GM12878 (cell line): Measurements from ENCODE around the gene PITPNC1. TPM values are rescaled to one million over a fixed set of nuclear protein-coding genes. Genes with fewer than 3 reads are reported as not detected.
"Not testable (repeated sequence)": the region's sequence is repeated elsewhere in the genome, so short reads cannot be mapped to it uniquely, and the experiment has no call there.

ENCODE experiments used
- ATAC-seq: fragments of 200-7000 bp; cut with Tn5 transposase; 3 replicates; pipeline ENCODE4 v1.9.1; 2020; ENCODE audit warnings: mild to moderate bottlenecking, moderate library complexity
- BruUV-seq: library from RNA; stranded (reverse); fragments of 400-500 nt; replicated peaks from 2 replicates; lab custom pipeline; 2021; lab: Mats Ljungman, UMichigan
- CTCF ChIA-PET: fragments of 300-600 bp; sonication (Branson Sonifier 250); formaldehyde crosslinking; extraction: SDS; loops from one replicate; lab custom pipeline; 2021; ENCODE audit warnings: inconsistent platforms; lab: Yijun Ruan, JAX
- POLR2A ChIA-PET: fragments of 350-600 bp; formaldehyde crosslinking; extraction: SDS; loops from one replicate; lab custom pipeline; 2021; ENCODE audit warnings: inconsistent platforms; lab: Charles Lee
- RAD21 ChIA-PET: fragments of 300-600 bp; sonication (Branson Sonifier 250); formaldehyde crosslinking; loops from one replicate; lab custom pipeline; 2023; ENCODE audit warnings: antibody characterized with exemption; ENCODE audit not compliant: unreplicated experiment; lab: Charles Lee
- SMC1A ChIA-PET: fragments of 300-600 bp; sonication (Branson Sonifier 250); formaldehyde crosslinking; loops from one replicate; lab custom pipeline; 2023; ENCODE audit not compliant: unreplicated experiment, uncharacterized antibody; lab: Charles Lee
- DNase-seq: peaks from one replicate; pipeline ENCODE4 v3.0.0-alpha.2; 2011; ENCODE audit warnings: low read depth, low spot score
- FAIRE-seq: peaks from 3 replicates; lab custom pipeline; 2011; peaks lifted over from hg19 to GRCh38; lab: Jason Lieb, UNC
- H2AFZ ChIP-seq: 2 replicates; pipeline ENCODE4 v1.6.0; 2011; ENCODE audit warnings: low read depth, low read length, control low read depth; ENCODE audit not compliant: control insufficient read depth
- H3K27ac ChIP-seq: 2 replicates; pipeline ENCODE4 v1.5.1; 2011; ENCODE audit warnings: control low read depth; ENCODE audit not compliant: control insufficient read depth, insufficient read depth
- H3K27me3 ChIP-seq, 2 experiments: replicated peaks in 1 of 2; 2 replicates each; pipeline versions ENCODE4 v1.6.0 to v1.6.1; 2011; ENCODE audit warnings: low read length in 1 of 2; ENCODE audit not compliant: control insufficient read depth in 2 of 2, insufficient read depth in 2 of 2
- H3K36me3 ChIP-seq, 2 experiments: 2 replicates each; pipeline ENCODE4 v1.5.1; 2011; ENCODE audit warnings: low read length in 1 of 2; ENCODE audit not compliant: control insufficient read depth in 2 of 2, insufficient read depth in 2 of 2
- H3K4me1 ChIP-seq: 2 replicates; pipeline ENCODE4 v1.6.1; 2011; ENCODE audit warnings: mild to moderate bottlenecking, low read length, moderate library complexity, mixed read lengths; ENCODE audit not compliant: control insufficient read depth, insufficient read depth
- H3K4me2 ChIP-seq: 2 replicates; pipeline ENCODE4 v1.6.0; 2011; ENCODE audit warnings: control low read depth; ENCODE audit not compliant: control insufficient read depth, insufficient read depth
- H3K4me3 ChIP-seq: fragments of 200-600 bp; sonication (generic); 2 replicates; pipeline ENCODE4 v1.5.1; 2016
- H3K79me2 ChIP-seq: 2 replicates; pipeline ENCODE4 v1.6.0; 2011; ENCODE audit warnings: low read length; ENCODE audit not compliant: control insufficient read depth, insufficient read depth
- H3K9ac ChIP-seq: 2 replicates; pipeline ENCODE4 v1.8.0; 2011; ENCODE audit warnings: low read length, control low read depth, mixed read lengths; ENCODE audit not compliant: control insufficient read depth, insufficient read depth
- H3K9me3 ChIP-seq: replicated peaks from 3 replicates; pipeline ENCODE4 v1.5.1; 2011; ENCODE audit warnings: mild to moderate bottlenecking, low read length; ENCODE audit not compliant: control insufficient read depth, insufficient read depth
- H4K20me1 ChIP-seq: 2 replicates; pipeline ENCODE4 v1.6.0; 2011; ENCODE audit not compliant: control insufficient read depth, insufficient read depth
- CHD4 ChIP-seq: fragments of 200-600 bp; sonication (generic); IDR thresholded peaks from 2 replicates; pipeline ENCODE4 v1.6.1; 2016; ENCODE audit warnings: mild to moderate bottlenecking
- NR2C2 ChIP-seq: IDR thresholded peaks from 2 replicates; pipeline ENCODE4 v1.6.1; 2011; ENCODE audit warnings: borderline replicate concordance, low read depth; ENCODE audit not compliant: control insufficient read depth, insufficient read length
- PKNOX1 ChIP-seq: fragments of 450-650 bp; IDR thresholded peaks from 2 replicates; pipeline ENCODE4 v1.6.1; 2016; ENCODE audit warnings: mild to moderate bottlenecking
- PRDM15 ChIP-seq: fragments of 450-650 bp; formaldehyde crosslinking; IDR thresholded peaks from 2 replicates; pipeline ENCODE4 v1.4.0; 2020; ENCODE audit warnings: mild to moderate bottlenecking, moderate library complexity
- SMARCA5 ChIP-seq: fragments of 450-650 bp; IDR thresholded peaks from 2 replicates; pipeline ENCODE4 v1.6.1; 2017; ENCODE audit warnings: mild to moderate bottlenecking
- ZBTB40 ChIP-seq: fragments of 450-650 bp; IDR thresholded peaks from 2 replicates; pipeline ENCODE4 v1.6.1; 2016; ENCODE audit warnings: mild to moderate bottlenecking, moderate library complexity, borderline replicate concordance
- WGBS: methylation state at CpG from one replicate; pipeline ENCODE4 v1.1.6; 2016; ENCODE audit warnings: low lambda C conversion rate; ENCODE audit not compliant: insufficient replicate concordance, insufficient coverage; ENCODE audit errors: missing lambda C conversion rate; 5-methylcytosine and 5-hydroxymethylcytosine counted together
- in situ Hi-C: fragments of 300-500 bp; cut with MboI; formaldehyde crosslinking; loops from 9 replicates; pipeline ENCODE4 v1.14.3; 2018; ENCODE audit warnings: mixed read lengths
- intact Hi-C: fragments of 100-400 bp; cut with micrococcal nuclease; formaldehyde crosslinking; loops from one replicate; pipeline ENCODE4 v1.14.2; 2022; ENCODE audit not compliant: unreplicated experiment
- polyA plus RNA-seq, 11 experiments: library from polyadenylated mRNA; depleted of rRNA in 4 of 11; unstranded in 6 of 11; stranded (reverse) in 5 of 11; fragments of >200 nt; fragmentation: Nextera tagmentation in 4 of 11; fragmentation: Illumina TruSeq in 1 of 11; extraction: Ambion mirVana in 4 of 11; extraction: Trizol in 1 of 11; gene quantifications; 1 replicate in 1 of 11; 2 replicates in 10 of 11; pipeline versions ENCODE4 v1.2.1 to v1.2.3, GENCODE V29; 2011 to 2016; ENCODE audit warnings: inconsistent platforms in 2 of 11, missing spikeins in 2 of 11, low read depth in 1 of 11
- total RNA-seq, 4 experiments: library from RNA; depleted of rRNA in 3 of 4; stranded (reverse); fragments of >200 nt in 3 of 4; fragmentation: Illumina TruSeq in 1 of 4; extraction: Trizol in 1 of 4; gene quantifications; 2 replicates each; pipeline versions ENCODE4 v1.2.1 to v1.2.3, GENCODE V29; 2013 to 2021

Gene PITPNC1
- total and polyA plus RNA-seq, 10 of the 15 experiments (the other 5 are each of a cell fraction or from before 2014, with no cell fraction given), result 12.2 to 62.4 (median 47.3) TPM

- H3K4me3 ChIP-seq, DNase-seq, ATAC-seq, BruUV-seq, H3K27me3 ChIP-seq, H3K9ac ChIP-seq, H3K27ac ChIP-seq, H4K20me1 ChIP-seq, H3K9me3 ChIP-seq, FAIRE-seq, H3K79me2 ChIP-seq, H2AFZ ChIP-seq, H3K4me2 ChIP-seq: not testable (repeated sequence)
- RAD21 ChIA-PET, result interaction anchor here (3.8 kb wide), 1 partner anchor 18 kb away, joined by 44 read pairs; no protein-coding TSS in a partner anchor
- intact Hi-C loops, result loop anchor here (1.0 kb wide), 1 partner anchor 58 kb away; no protein-coding TSS in a partner anchor
- WGBS, result 87% methylated on average over 7 of the region's 7 CpGs
- SMC1A ChIA-PET, result interaction anchor here (0.9 to 3.7 kb wide), 12 partner anchors 9 to 256 kb away, joined by 3 to 55 read pairs (median 4); no protein-coding TSS in a partner anchor
- H3K4me1 ChIP-seq, result peaks cover 15% of the 10 kb centered on the region
- in situ Hi-C loops, result loop anchor here (25.0 kb wide), 1 partner anchor 919 kb away; no protein-coding TSS in a partner anchor
- CTCF ChIA-PET, result interaction anchor here (0.6 to 4.3 kb wide), 15 partner anchors 12 to 278 kb away, joined by 3 to 74 read pairs (median 4); no protein-coding TSS in a partner anchor
- POLR2A ChIA-PET, result interaction anchor here (1.0 kb wide), 1 partner anchor 10 kb away, joined by 6 read pairs; no protein-coding TSS in a partner anchor
- H3K36me3 ChIP-seq, result peaks cover 10 to 11% of the 10 kb centered on the region in 2 experiments; a peak in 3 of 4 replicates
Observed at GRCh38 chr17:67630836-67631235, 253.8 kb downstream of the PITPNC1 start.

GRCh38 chr17:67632141-67632540 is 255.1 kb downstream of the PITPNC1 start:
- no peaks in the 10 kb centered on the region for H3K9me3 ChIP-seq
- no peak for FAIRE-seq
- in situ Hi-C loops, result loop anchor here (25.0 kb wide), 1 partner anchor 920 kb away; no protein-coding TSS in a partner anchor
- SMC1A ChIA-PET, result interaction anchor here (1.2 kb wide), 1 partner anchor 18 kb away, joined by 3 read pairs; no protein-coding TSS in a partner anchor
- CTCF ChIA-PET, result interaction anchor here (1.6 kb wide), 1 partner anchor 12 kb away, joined by 3 read pairs; no protein-coding TSS in a partner anchor
- POLR2A ChIA-PET, result no interaction called here
- no peak overlapping the region for H3K4me2 ChIP-seq
- H2AFZ ChIP-seq, result no peak overlapping the region
- H3K4me3 ChIP-seq, result no peak overlapping the region
- no peaks in the 10 kb centered on the region for H3K27me3 ChIP-seq
- H3K79me2 ChIP-seq, result no peaks in the 10 kb centered on the region
- RAD21 ChIA-PET, result no interaction called here
- no peak overlapping the region for H3K27ac ChIP-seq
- 88% methylated on average over 8 of the region's 8 CpGs for WGBS
- intact Hi-C loops, result no loop called here
- H3K4me1 ChIP-seq, result peaks cover 15% of the 10 kb centered on the region
- no peak for ATAC-seq
- H4K20me1 ChIP-seq, result no peaks in the 10 kb centered on the region
- no peak for DNase-seq
- H3K9ac ChIP-seq, result no peak overlapping the region
- no TSS peak for BruUV-seq
- H3K36me3 ChIP-seq, result peaks cover 10 to 13% of the 10 kb centered on the region in 2 experiments; a peak in 3 of 4 replicates
- TF ChIP-seq CHD4 (no peak), ZBTB40 (no peak), NR2C2 (no peak), PRDM15 (CRISPR knock-in tag) (no peak), PKNOX1 (no peak), SMARCA5 (no peak)
